ENCODE measurements around the gene POPDC2.

POPDC2 gene

GRCh38 chr3:119639494-119640350 is 20.7 kb downstream of the POPDC2 start:
- no peak for DNase-seq

DNA sequence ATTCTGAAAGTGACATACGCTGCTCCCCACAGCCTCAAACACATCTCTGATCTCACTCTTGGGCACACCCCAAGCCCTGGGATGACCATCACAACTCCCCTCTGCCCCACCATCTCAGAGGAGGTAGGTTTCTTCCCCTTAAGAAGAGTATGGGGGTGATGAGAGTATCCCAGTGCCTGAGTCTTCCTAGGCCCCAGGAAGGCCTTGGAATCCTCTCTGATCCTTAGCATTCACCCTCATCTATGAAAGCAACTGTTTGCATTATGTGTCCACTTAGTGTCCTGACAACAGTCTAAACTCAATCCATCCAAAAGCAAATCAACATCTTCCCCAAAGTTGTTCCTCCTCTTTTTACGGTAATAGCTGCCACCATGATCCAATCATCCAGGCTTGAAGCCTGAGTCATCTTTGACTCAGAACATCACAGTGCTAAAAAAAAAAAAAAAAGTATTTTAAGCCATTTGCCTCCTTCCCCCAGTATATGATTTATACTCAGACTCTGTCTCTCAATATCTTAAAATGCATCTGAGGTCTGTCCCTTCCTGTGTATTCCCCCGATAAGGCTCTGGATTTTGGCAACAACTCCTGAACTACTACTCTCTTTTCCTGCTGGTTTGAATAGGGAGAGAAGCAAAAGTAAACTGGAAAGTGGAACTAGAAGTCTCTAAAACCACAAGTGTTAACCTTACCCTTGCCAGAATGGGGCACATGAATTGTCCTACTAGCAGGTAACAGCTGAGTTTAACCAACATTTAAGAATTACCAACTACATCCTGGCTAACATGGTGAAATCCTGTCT is 22.5 kb downstream of the POPDC2 start:
- no peak for DNase-seq

- DNase-seq, result no peak
Observed at GRCh38 chr3:119636891-119637611, 23.3 kb downstream of the POPDC2 start.

DNA sequence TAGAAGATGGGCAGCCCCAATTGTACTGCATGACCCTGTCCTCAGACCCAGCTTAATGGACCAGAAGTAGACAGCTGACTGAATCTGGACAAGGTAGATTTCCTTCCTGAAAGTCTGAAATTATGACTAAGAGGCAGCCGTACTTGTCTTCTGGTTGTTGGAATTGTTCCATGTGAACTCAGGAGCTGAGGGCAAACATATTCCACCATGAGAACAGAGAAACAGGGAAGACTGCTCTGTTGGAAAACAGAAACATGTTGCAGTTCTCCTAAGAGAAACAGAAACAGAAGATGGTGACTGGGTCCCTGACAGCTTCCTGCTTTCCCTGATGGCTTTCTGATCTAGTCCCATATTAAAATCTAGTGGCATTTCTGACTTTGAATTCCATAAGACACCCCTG is 24.1 kb downstream of the POPDC2 start:
- DNase-seq, result no peak

DNA sequence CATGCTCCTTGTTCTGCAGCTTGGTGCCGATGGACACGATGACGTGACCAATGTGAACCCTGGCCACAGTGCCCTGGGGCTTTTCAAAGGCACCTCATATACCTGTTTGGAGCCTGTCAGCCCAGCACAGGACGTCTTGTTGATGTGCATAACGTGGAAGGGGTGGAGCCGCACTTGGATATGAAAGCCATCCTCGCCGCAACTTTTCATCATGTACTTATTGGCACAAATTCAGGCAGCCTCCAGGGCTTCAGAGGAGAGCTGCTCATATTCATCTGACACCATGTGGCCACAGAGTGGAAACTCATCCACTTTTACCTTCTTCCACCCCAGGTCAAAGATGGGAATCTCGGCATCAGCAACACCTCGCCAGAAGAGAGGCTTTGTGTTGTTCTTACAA is 24.7 kb downstream of the POPDC2 start:
- DNase-seq, result no peak

DNA sequence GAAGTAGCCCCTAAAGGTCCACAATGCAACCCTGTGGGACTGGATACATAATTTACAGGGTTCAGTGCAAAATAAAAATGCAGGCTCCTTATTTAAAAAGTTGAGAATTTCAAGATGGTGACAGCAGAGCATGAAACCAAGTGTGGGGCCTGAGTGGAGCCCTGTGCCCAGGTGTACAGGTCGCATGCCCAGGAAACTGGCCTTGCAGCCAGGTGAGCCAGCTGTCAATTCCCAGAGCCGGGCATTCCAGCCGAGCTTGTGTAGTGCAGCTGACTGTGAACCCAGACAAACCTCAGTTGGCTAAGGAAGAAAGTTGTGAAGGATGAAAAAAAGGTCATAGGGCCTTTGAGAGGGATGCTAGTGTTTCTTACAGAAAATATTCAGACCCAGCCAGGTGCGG is 27.6 kb downstream of the POPDC2 start:
- DNase-seq, result no peak

- no peak for DNase-seq
Observed at GRCh38 chr3:119632216-119632615, 28.2 kb downstream of the POPDC2 start.

GRCh38 chr3:119631516-119631915 is 28.9 kb downstream of the POPDC2 start:
- DNase-seq, result no peak

- no peak for DNase-seq
Observed at GRCh38 chr3:119630880-119631329, 29.5 kb downstream of the POPDC2 start.

DNA sequence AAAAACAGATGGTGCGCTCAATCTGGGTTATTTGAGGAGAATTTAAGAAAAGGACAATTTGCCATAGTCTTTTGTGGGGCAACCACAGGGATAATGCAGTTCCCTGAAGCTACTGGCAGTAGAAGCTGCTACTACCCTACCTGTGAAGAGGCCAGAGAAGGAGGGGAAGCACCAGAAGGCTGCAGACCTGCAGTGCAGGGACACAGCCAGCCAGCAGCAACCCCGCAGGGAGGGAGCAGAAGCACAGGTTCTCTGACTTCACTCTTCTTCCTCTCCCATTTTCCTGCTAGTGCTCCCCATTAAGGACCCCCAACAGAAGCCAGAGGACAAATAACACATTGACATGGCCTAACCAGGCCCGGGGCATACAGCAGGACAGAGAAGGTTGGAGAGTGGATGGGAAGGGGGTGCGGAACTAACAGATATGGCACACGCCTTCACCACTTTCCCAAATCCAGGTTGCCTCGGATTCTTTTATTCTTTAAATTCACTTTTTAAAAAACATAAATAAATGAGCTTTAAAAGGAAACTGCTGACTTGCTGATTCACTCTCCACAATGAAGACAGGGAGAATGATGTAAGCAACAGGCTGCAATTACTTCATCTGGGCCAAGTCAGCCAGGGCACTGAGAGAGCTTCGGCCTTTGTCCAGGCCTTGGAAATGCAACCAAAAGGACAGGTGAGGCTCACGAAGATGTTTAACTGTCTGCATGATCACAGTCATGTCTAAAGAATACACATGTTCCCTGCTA is 30.1 kb downstream of the POPDC2 start:
- DNase-seq, result no peak

GRCh38 chr3:119628816-119629445 is 31.5 kb downstream of the POPDC2 start:
- DNase-seq, result no peak

DNA sequence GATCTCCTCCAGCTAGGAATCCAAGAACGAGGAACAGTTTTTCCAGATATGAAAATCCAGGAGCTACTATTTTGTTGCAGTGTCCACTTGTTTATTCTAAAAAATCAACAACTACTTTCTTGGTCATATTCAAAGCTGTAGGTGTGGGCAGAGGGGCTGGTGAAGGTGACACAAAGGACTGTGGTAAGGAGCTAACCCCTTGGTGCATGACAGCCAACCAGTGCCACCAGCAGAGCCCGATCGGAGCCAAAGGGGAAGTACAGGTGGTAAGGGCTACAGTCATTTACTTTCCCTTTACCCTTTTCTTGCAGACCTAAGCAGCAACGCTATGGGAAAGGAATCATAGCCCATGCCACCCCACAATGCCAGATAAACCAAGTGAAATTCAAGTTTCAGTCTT is 32.0 kb downstream of the POPDC2 start:
- no peak for DNase-seq

- DNase-seq, result no peak
Observed at GRCh38 chr3:119627461-119627860, 32.9 kb downstream of the POPDC2 start.

DNA sequence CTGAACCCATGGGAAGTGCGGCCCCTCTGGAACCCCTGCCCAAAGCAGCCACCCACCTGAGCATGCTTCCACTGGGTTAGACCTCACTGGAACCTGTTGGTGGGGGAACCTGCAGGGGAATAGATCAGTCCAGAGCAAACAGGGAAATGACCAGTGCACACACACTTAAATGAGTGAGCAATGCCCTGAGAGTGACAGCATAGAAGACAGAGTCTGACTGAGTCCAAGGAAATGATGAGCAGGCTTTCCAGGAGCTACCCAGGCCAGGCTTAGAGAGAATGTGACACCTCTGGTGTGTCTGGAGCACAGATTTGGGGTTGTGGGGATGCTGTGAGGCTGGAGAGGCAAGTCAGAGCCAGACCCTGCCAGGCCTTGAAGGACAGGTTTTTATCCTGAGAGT is 34.2 kb downstream of the POPDC2 start:
- no peak for DNase-seq

DNA sequence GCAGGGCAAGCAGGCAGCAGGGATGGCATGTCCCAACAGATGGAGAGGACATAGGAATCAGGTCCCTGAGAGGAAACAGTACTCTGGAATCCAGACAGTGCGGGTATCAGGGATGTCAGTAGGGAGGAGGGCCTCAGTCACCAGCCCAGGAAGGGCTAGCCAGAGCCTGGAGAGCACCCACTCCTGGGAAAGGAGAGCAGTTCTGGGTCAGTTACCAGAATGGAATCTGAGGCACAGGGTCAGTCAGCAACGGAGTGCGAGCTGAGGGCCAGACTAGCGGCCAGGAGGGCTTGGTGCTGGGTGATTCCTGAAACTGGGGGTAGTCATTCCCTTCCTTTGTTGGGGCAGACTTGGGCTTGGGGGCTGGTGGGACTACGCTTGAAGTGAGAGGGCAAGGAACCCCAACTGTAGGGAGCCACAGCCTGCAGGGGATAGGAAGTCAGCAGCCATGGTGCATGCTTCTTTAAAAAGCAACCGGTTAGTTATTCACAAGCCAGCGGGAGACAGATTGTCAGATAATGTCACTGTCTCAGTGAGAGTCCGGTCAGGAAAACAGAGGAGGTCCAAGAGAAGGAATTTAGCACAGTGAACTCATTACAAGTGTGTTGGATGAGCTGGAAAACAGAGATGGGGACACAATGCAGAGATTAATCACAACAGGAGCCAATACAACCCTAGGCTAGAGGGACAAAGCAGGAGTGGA is 34.8 kb downstream of the POPDC2 start:
- DNase-seq, result no peak

DNA sequence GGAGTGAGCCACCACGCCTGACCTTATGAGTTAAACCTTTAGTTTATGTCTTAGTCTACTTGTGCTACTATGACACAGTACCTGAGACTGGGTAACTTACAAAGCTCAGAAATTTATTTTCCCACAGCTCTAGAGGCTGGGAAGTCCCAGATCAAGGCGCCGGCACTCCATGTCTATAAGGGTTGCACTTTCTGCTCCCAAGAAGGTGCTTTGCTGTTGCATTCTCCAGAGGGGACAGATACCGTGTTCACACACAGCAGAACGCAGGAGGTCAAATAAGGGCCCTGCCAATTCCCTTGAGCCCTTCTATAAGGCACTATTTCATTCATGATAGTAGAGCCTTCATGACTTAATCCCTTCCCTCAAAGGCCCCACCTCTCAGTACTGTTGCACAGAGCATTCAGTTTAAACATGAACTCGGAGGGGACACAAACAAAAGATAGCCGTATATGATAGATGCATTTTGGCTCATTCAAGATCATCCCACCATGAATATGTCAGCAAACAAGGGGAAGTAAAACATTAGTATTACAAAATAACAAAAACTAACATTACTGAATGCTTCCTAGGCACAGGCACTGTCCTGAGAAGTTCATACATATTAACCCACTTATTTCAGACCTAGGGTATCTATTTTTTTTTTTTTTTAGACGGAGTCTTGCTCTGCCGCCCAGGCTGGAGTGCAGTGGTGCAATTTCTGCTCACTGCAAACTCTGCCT is 36.2 kb downstream of the POPDC2 start:
- no peak for DNase-seq

DNA sequence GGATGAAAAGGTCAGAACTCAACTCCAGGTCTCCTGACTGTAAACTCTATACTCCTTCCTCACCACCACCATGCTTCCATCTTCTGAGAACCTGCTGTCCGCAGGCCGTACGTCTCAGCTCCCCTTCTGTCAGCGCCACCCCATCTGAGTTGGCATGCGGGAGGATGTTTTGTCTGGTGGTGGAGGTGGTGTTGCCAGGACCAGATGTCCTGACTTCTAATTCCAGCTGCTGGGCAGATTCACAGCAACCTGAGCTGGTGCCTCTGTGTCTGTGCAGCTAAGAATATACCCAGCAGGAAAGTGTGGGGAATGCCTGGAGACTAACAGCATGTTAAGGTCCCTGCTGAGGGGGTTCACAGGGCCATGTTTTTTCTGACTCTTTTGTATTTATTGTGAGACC is 39.5 kb downstream of the POPDC2 start:
- DNase-seq, result no peak

DNA sequence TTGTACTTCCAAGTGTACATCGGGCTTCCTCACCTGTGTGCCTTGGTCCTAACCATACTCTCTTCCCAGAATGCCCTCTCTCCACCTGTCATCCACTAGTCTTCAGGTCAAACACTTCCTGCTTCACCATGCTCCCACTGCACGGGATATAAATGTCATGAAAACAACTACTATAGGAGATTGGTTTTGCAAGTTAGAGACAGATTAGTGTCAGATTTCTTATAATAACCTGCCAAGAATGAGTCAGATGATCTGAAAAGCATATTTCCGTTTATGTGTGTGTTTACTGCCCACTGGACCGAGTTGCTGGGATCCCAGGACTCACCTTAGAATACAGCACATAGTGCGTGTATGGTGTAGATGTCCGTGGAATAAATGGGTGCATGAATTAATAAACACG is 41.3 kb downstream of the POPDC2 start:
- no peak for DNase-seq

- DNase-seq, result no peak
Observed at GRCh38 chr3:119616056-119616455, 44.3 kb downstream of the POPDC2 start.

DNA sequence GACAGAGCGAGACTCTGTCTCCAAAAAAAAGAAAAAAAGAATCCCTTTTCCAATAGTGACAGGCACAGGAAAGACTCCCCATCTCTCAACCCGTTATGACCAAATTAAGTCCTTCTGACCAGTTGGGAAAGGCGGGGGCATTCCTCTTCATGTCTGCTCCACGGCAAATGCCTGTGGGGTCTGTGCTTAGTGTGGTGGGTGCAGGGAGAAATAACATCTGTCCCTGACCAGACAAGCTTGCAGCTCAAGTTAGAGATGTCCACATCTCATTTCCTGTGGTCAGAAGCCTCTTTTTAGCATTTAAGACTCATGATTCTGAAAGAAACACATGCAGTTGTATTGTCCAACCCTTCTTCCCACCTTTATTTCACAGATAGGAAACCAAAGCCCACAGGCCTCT is 46.5 kb downstream of the POPDC2 start:
- DNase-seq, result no peak

- DNase-seq, result no peak
Observed at GRCh38 chr3:119613201-119613600, 47.2 kb downstream of the POPDC2 start.
